ENCODE results near the gene SERPINC1. TPM values are rescaled to one million over a fixed set of nuclear protein-coding genes. Genes with fewer than 3 reads are reported as not detected.
A peak's percentile ranks its signal among the peaks of the same experiment; 100 is the strongest.
"Not testable (repeated sequence)": the region's sequence is repeated elsewhere in the genome, so short reads cannot be mapped to it uniquely, and the experiment has no call there.

SERPINC1 gene
- total RNA-seq, 3 donors from 2014 or later: 0.34 to 0.96 (median 0.52) TPM

DNA sequence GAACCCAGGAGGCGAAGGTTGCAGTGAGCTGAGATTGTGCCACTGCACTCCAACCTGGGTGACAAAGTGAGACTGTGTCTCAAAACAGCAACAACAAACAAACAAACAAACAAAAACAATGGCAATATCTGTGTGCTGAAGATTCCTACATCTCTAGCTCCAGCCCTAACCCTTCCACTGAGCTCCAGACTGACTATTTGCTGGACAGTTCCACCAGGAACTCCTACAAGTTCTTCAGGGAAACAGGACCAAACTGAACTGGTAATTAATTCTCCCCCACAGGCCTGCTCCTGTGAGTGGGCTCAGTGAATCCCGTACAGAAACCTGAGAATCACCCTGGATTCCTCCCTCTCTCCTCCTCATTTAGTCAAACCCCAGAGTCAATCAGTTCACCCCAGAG is 1.5 kb downstream of the SERPINC1 start:
- H3K4me3 Mint-ChIP-seq: no peak overlapping the region
- peaks cover 2% of the 10 kb centered on the region for H3K36me3 Mint-ChIP-seq (ENCODE audit: insufficient read depth)
- no peaks in the 10 kb centered on the region for H3K27me3 Mint-ChIP-seq (ENCODE audit: low read depth)
- DNase-seq (no peak), ATAC-seq (no peak)
- H3K9me3 Mint-ChIP-seq: no peaks in the 10 kb centered on the region
- no peaks in the 10 kb centered on the region for H3K4me1 Mint-ChIP-seq (ENCODE audit: low read depth)

DNA sequence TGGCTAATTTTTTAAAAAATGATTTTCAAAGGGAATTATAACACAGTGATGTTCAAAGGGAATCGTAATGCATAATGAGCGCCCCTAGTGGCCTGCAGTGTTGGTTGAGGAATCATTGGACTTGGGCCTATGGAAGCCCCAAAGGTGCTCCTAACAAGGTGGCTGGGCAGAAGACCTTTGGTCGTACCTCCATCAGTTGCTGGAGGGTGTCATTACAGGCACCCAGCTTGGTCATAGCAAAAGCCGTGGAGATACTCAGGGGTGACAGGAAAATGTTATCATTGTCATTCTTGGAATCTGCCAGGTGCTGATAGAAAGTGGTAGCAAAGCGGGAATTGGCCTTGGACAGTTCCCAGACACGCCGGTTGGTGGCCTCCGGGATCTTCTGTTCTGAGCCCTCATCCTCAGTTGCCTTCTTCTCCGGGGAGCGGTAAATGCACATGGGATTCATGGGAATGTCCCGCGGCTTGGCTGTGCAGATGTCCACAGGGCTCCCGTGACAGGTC is 2.7 kb downstream of the SERPINC1 start:
- peak in 1 of 2 donors; percentile 43 for ATAC-seq
- Mint-ChIP-seq H3K9me3 (no peaks in the 10 kb centered on the region), H3K4me1 (ENCODE audit: low read depth) (no peaks in the 10 kb centered on the region), H3K27me3 (ENCODE audit: low read depth) (no peaks in the 10 kb centered on the region), H3K4me3 (no peak overlapping the region), H3K36me3 (ENCODE audit: insufficient read depth) (peaks cover 5% of the 10 kb centered on the region)
- peak; percentile 10 for DNase-seq

DNA sequence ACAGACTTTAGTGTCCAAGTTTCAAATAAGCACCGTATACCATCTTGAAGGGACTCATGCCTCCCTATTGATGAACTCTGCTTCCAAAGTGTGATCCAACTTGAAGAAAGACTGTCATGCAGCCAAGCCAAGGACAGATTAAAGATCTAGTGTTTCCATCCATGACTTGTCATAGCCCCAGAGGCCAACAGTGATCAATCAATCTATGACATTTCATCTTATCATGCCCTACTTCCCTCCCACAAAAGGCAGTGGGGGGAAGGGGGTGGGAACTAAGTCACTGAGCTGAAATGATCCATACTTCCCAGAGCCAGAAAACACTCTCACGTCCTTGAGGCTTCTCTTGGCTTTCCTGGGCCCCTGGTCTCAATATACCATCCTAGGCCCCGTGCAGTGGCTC is 4.0 kb downstream of the SERPINC1 start:
- no peak for ATAC-seq
- no peaks in the 10 kb centered on the region for H3K4me1 Mint-ChIP-seq (ENCODE audit: low read depth)
- H3K27me3 Mint-ChIP-seq (ENCODE audit: low read depth): no peaks in the 10 kb centered on the region
- no peak for DNase-seq
- H3K36me3 Mint-ChIP-seq (ENCODE audit: insufficient read depth): peaks cover 5% of the 10 kb centered on the region
- no peak overlapping the region for H3K4me3 Mint-ChIP-seq
- no peaks in the 10 kb centered on the region for H3K9me3 Mint-ChIP-seq

DNA sequence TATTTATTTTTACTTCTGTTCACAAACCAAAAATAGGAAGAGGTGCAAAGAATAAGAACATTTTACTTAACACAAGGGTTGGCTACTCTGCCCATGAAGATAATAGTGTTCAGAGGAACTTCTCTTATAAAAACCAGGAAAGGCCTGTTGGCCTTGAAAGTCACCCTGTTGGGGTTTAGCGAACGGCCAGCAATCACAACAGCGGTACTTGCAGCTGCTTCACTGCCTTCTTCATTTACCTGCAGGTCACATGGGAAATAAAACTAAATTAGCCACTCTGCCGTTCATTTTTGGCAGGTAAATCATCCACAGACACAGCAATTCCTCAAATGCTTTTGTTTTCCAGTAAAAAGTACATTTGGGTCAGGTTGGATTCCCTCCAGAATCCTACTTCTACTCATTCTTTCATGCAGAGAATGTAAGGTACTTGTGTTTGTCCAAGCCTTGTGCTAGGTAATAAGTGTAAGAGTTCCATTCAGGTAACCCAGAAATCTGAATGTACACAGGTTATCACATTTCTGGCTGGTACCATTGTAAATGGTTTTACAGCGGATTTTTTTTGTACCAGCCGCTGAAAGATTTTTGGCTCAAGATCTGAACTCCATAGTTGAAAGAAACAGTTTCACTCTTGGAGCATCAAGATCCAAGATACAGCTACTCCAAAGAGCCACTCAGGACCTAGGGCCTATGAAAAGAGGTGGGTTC is 13.1 kb downstream of the SERPINC1 start:
- Mint-ChIP-seq H3K9me3 (no peaks in the 10 kb centered on the region), H3K4me1 (ENCODE audit: low read depth) (peaks cover 10% of the 10 kb centered on the region), H3K27me3 (ENCODE audit: low read depth) (no peaks in the 10 kb centered on the region), H3K4me3 (no peak overlapping the region), H3K36me3 (ENCODE audit: insufficient read depth) (peaks cover 13% of the 10 kb centered on the region)
- ATAC-seq: no peak
- DNase-seq: no peak

DNA sequence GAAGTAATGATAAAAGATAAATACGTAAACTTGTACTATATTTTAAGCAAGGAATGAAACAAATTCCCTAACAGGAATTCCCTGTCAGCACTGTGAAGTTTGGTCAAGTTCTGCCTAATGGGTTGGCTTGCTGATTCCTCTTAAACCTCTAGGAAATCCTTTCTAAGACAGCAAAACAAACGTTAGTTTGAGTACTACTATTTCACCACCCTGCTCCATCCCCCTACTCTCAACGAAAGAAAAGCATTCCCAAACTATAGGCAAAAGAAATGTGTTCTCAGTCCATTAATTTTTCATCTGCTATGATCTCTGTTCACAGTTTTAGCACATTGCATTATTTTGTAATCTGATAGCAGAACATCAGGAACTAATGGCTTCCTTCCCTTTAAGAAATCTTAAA is 16.1 kb downstream of the SERPINC1 start:
- H3K27me3 Mint-ChIP-seq (ENCODE audit: low read depth): no peaks in the 10 kb centered on the region
- no peak overlapping the region for H3K4me3 Mint-ChIP-seq
- DNase-seq (no peak), ATAC-seq (no peak)
- H3K4me1 Mint-ChIP-seq (ENCODE audit: low read depth): peaks cover 10% of the 10 kb centered on the region
- H3K36me3 Mint-ChIP-seq (ENCODE audit: insufficient read depth): peaks cover 12% of the 10 kb centered on the region
- H3K9me3 Mint-ChIP-seq: no peaks in the 10 kb centered on the region

DNA sequence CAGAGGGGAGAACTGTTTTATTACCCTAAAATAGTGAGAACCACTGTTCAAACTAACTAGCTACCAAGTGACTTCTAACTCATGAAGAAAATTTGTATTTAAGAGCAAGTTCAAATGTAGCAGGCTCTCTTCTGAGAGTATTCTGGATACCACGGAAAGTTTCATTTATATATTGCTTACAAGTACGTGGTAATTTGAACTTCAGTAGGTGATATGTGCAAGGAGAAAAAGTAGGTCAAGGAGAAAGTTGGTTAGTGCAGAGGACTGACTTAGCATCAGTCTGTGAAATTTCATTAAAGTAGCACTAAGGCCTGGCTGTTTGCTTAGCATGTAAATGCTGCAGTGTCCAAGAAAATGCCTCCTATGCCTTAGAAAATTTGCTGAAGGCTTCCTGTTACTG is 16.7 kb downstream of the SERPINC1 start:
- DNase-seq (no peak), ATAC-seq (no peak)
- H3K4me1 Mint-ChIP-seq (ENCODE audit: low read depth): peaks cover 10% of the 10 kb centered on the region
- H3K9me3 Mint-ChIP-seq: no peaks in the 10 kb centered on the region
- H3K27me3 Mint-ChIP-seq (ENCODE audit: low read depth): no peaks in the 10 kb centered on the region
- no peak overlapping the region for H3K4me3 Mint-ChIP-seq
- H3K36me3 Mint-ChIP-seq (ENCODE audit: insufficient read depth): peaks cover 8% of the 10 kb centered on the region

DNA sequence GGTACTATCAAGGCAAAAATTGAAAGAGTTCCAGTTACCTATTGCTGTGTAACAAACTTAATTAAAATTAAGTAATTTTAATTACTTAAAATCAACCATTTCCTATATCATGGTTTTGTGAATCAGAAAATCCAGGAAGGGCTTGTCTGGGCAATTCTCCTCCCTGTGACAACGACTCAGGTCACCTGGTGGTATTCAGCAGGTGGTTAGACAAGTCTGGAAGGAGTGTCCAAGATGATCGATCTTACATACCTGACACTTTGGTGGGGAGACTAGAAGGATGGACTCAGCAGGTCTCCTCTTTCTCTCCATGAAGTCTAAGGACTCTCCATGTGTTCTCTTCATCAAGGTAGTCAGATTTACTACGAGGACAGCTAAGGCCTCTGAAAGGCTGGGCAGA is 22.9 kb downstream of the SERPINC1 start:
- ATAC-seq: no peak
- no peak for DNase-seq
- H3K36me3 Mint-ChIP-seq (ENCODE audit: insufficient read depth): peaks cover 28% of the 10 kb centered on the region
- no peaks in the 10 kb centered on the region for H3K9me3 Mint-ChIP-seq
- H3K4me1 Mint-ChIP-seq (ENCODE audit: low read depth): peaks cover 9% of the 10 kb centered on the region
- no peak overlapping the region for H3K4me3 Mint-ChIP-seq
- no peaks in the 10 kb centered on the region for H3K27me3 Mint-ChIP-seq (ENCODE audit: low read depth)

DNA sequence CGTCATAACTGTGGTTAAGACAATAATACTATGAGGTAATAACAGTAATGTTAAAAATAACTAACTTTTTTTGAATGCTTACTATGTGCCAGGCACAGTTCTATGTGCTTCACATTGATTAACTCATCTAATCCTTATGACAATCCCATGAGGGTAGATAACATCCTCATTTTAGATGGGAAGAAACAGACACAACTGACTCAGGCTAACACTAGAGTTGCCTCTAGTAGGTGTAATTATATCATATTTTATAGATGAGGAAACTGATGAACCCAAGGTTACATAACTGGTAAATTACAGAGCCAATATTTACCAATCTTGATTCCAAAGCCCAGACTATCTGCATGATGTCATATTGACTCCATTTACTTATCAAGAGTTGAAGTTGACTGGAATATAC is 23.5 kb downstream of the SERPINC1 start:
- Mint-ChIP-seq H3K9me3 (no peaks in the 10 kb centered on the region), H3K36me3 (ENCODE audit: insufficient read depth) (peaks cover 30% of the 10 kb centered on the region), H3K27me3 (ENCODE audit: low read depth) (no peaks in the 10 kb centered on the region), H3K4me1 (ENCODE audit: low read depth) (peaks cover 8% of the 10 kb centered on the region), H3K4me3 (no peak overlapping the region)
- ATAC-seq: no peak
- DNase-seq: no peak

DNA sequence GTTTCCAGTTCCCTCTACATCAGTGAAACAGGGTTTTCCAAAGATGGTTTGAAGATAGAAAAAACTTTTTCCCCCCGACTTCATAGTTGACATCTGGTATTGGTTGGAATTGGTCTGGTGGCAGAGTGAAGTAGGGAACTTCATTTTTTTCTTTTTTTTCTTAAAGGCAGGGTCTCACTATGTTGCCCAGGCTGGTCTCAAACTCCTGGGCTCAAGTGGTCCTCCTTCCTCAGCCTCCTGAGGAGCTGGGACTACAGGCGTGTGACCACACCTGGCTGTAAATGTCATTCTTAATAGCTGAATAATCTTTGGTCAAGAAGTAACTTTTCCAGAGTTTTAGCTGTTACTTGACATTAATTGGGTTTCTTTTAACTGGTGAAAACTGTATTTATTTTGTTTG is 27.2 kb downstream of the SERPINC1 start:
- Mint-ChIP-seq H3K9me3 (no peaks in the 10 kb centered on the region), H3K36me3 (ENCODE audit: insufficient read depth) (peaks cover 51% of the 10 kb centered on the region), H3K4me3 (no peak overlapping the region), H3K4me1 (ENCODE audit: low read depth) (peaks cover 34% of the 10 kb centered on the region), H3K27me3 (ENCODE audit: low read depth) (no peaks in the 10 kb centered on the region)
- no peak for ATAC-seq
- DNase-seq: no peak

DNA sequence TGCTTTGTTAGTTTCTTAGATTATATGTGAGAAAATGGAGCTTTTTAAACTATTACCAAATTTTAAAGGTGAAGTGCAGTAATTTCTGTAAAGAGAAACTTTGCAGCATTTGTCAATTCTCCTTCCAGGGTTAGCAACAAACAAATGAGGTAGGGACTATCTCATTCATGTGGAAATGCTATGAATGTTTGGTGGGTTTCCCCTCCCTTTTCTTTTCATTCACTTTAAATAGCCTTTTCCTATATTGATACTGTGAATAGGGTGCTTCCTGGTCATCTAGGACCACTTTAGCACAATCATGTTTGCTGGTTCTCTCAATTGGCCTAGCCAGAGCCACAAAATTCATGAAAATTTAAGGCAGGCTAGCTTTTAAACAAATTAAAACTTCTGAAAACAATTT is 28.4 kb downstream of the SERPINC1 start:
- Mint-ChIP-seq H3K36me3 (ENCODE audit: insufficient read depth) (peaks cover 44% of the 10 kb centered on the region), H3K4me3 (no peak overlapping the region), H3K4me1 (ENCODE audit: low read depth) (peaks cover 34% of the 10 kb centered on the region), H3K27me3 (ENCODE audit: low read depth) (no peaks in the 10 kb centered on the region), H3K9me3 (no peaks in the 10 kb centered on the region)
- DNase-seq (no peak), ATAC-seq (no peak)

DNA sequence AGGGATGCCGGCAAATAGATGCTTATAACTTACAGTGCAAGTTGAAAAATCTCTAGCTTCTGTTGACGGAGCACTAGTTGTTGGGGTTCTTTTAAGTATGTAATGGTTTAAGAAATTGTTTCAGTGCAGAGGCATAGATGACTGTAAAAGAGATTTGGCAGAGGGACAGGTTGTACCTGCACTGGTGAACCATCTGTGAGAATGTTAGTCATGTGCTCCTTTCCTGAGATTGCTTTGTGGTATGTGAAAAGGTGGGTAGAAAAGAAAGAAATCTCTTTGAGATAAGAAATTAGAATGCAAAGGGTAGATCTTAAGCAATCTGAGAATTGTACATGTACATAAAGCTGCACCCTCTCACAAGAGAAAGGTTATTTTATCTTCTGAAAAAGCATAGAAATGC is 29.5 kb downstream of the SERPINC1 start:
- Mint-ChIP-seq H3K36me3 (ENCODE audit: insufficient read depth) (peaks cover 41% of the 10 kb centered on the region), H3K4me1 (ENCODE audit: low read depth) (peaks cover 34% of the 10 kb centered on the region), H3K27me3 (ENCODE audit: low read depth) (no peaks in the 10 kb centered on the region), H3K4me3 (no peak overlapping the region), H3K9me3 (no peaks in the 10 kb centered on the region)
- DNase-seq (no peak), ATAC-seq (peak; percentile 78 to 84)

DNA sequence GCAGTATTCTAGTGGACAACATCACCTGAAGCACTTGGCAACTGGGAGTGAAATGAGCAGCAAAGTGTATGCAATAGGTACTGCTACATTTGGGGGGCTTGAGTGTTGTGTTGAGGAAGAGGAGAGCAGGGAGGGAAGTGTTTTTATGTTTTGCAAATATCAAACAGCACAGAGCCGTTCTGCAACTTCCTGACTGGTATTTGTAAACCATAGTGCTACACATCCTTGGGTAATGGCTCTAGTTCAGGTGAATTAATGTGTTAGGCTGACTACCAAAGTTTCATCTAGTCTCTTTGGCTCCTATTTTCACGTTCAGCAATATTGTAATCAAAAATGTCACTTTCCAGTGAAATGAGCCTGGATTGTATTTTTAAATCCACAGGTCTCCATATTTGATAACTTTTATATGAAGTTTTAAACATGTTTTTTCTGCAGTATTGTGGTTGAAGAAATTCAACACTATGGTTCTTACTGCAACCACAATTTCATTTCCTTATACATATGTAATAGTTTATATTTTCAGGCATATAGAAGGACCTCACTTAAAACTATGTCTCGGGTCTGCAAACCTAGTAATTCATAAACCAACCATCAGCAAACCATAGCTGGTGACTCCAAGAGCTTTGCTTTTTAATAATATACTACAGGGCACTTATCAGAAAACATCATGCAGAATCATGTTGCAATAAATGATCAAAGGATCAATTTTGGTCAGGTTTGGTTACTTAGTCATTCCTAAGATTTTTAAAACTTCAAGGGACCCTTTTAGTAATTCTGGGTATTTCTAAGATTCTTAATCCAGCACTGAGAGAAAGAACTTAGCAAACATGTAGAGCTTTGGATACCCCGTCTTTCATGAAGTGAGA is 30.1 kb downstream of the SERPINC1 start:
- no peaks in the 10 kb centered on the region for H3K27me3 Mint-ChIP-seq (ENCODE audit: low read depth)
- no peak overlapping the region for H3K4me3 Mint-ChIP-seq
- no peaks in the 10 kb centered on the region for H3K9me3 Mint-ChIP-seq
- DNase-seq (no peak), ATAC-seq (peak in 1 of 2 donors; percentile 14)
- H3K4me1 Mint-ChIP-seq (ENCODE audit: low read depth): peaks cover 31% of the 10 kb centered on the region
- H3K36me3 Mint-ChIP-seq (ENCODE audit: insufficient read depth): peaks cover 37% of the 10 kb centered on the region

DNA sequence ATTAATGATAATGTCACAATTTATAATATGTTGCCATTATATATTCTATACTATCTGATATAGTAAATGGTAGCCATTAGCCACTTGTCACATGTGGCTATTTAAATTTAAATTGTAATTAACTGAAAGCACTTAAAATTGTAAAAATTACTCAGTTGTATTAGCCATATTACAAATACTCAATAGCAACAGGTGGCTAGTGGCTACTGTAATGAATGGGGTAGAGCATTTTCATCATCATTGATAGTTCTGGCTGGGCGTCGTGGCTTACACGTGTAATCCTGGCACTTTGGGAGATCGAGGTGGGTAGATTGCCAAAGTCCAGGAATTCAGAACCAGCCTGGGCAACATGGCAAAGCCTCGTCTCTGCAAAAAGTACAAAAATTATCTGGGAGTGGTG is 32.4 kb downstream of the SERPINC1 start:
- H3K4me1 Mint-ChIP-seq (ENCODE audit: low read depth): peaks cover 26% of the 10 kb centered on the region
- no peak overlapping the region for H3K4me3 Mint-ChIP-seq
- no peak for ATAC-seq
- H3K36me3 Mint-ChIP-seq (ENCODE audit: insufficient read depth): peaks cover 32% of the 10 kb centered on the region
- H3K9me3 Mint-ChIP-seq: no peaks in the 10 kb centered on the region
- no peak for DNase-seq
- no peaks in the 10 kb centered on the region for H3K27me3 Mint-ChIP-seq (ENCODE audit: low read depth)

DNA sequence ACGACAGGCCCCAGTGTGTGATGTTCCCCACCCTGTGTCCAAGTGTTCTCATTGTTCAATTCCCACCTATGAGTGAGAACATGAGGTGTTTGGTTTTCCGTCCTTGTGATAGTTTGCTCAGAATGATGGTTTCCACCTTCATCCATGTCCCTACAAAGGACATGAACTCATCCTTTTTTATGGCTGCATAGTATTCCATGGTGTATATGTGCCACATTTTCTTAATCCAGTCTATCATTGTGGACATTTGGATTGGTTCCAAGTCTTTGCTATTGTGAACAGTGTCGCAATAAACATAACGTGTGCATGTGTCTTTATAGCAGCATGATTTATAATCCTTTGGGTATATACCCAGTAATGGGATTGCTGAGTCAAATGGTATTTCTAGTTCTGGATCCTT is 36.0 kb downstream of the SERPINC1 start:
- not testable (repeated sequence) for H3K4me1 Mint-ChIP-seq (ENCODE audit: low read depth); DNase-seq; H3K9me3 Mint-ChIP-seq; ATAC-seq; H3K4me3 Mint-ChIP-seq; H3K27me3 Mint-ChIP-seq (ENCODE audit: low read depth)
- peaks cover 33% of the 10 kb centered on the region for H3K36me3 Mint-ChIP-seq (ENCODE audit: insufficient read depth)

DNA sequence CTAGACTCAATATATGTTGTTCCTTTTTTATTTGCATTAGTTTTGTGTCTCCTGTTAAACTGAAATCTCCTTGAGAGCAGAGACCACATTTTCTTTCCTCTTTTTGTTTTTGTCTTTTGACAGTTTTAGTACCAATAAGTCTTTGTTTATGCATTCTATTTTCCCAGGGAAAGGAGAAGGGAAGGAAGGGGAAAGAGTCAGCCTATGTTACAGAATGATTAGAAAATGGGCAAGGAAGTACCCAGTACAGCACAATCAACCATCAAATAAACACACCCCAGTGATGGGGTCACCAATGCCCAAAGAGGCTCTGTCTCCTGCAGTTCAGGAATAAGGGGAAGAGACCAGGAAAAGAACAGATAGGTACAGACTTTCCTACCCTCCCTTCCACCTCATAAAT is 38.9 kb downstream of the SERPINC1 start:
- DNase-seq (no peak), ATAC-seq (no peak)
- no peaks in the 10 kb centered on the region for H3K27me3 Mint-ChIP-seq (ENCODE audit: low read depth)
- no peak overlapping the region for H3K4me3 Mint-ChIP-seq
- H3K9me3 Mint-ChIP-seq: no peaks in the 10 kb centered on the region
- H3K36me3 Mint-ChIP-seq (ENCODE audit: insufficient read depth): peaks cover 37% of the 10 kb centered on the region
- peaks cover 3% of the 10 kb centered on the region for H3K4me1 Mint-ChIP-seq (ENCODE audit: low read depth)

Data from activated T-cell treated with anti-CD3 and anti-CD28 coated beads, Interleukin-2, amount 50 U/mL, for 4 hours (primary cell).